ENCODE results near the gene DNAH11.
A peak's percentile ranks its signal among the peaks of the same experiment; 100 is the strongest.

Gene DNAH11

DNA sequence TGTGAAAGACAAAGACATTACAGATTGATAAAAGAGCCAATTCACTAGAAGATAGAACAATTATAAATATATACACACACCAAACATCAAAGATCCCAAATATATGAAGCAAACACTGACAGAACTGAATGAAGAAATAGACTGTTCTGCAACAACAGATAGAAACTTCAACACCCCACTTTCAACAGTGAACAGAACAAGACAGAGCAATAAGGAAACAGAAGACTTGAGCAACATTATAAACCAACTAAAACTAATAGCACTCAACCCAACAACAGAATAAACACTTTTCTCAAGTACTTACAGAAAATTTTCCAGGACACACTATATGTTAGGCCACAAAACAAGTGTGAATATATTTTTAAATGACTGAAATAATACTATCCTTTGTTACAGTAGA lies 392.0 kb downstream of the DNAH11 start:
- no peak for DNase-seq (ENCODE audit: low read depth in 2 of 2)

GRCh38 chr7:21938463-21938862 lies 395.6 kb downstream of the DNAH11 start:
- no peak for DNase-seq (ENCODE audit: low read depth in 2 of 2)

DNA sequence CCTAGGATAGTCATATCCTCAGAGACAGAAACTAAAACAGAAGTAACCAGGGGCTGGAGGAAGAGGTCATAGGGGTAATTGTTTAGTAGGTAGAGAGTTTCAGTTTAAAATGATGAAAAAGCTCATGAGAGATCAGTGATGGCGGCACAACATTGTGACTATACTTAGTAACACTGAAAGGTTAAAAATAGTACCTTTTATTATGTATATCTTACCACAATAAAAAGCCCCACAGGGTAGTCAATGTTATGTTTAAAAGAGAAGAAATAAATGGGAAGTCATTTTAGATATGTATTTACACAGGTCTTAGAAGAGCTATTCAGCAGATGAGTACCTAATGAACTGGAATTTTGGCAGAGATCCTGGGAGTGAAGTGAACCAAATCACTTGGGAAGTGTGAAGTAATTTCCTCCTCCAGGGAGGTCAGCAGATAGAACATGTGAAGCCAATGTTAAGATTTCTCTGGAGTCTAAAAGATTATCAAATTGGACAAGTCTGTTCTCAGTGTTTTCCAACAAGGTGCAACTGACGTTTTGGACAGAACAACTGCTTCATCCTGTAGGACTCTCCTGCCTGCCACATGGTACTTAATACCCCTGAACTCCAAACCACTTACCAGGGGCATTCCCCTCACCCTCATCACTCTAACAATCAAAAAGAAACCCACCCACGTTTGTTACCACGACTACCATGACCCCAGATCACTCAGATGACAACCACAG lies 396.5 kb downstream of the DNAH11 start:
- DNase-seq (ENCODE audit: low read depth in 2 of 2): peak in 1 of 2 donors; percentile 17

GRCh38 chr7:21939858-21940372 lies 397.1 kb downstream of the DNAH11 start:
- DNase-seq (ENCODE audit: low read depth in 2 of 2): no peak

GRCh38 chr7:21941611-21942141 lies 398.8 kb downstream of the DNAH11 start:
- no peak for DNase-seq (ENCODE audit: low read depth in 2 of 2)

DNA sequence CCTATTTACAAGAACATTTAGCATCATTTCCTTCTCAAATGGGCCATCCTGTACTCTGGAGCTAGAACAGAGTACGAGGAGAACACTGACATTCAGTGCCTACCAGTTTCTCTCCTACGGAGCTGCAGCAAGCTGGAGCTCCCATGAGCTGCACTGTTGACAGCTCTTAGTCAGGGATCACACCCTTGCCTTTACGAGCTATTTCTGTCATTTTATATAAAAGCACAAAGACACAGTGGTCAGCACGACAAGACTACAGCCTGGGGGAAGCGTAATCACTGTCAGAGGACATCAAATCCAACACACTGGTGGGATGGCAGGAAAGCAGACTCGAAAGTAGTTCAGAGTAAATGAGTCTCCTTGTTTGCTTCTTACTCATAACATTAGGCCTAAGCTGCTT lies 400.1 kb downstream of the DNAH11 start:
- no peak for DNase-seq (ENCODE audit: low read depth in 2 of 2)

- DNase-seq (ENCODE audit: low read depth in 2 of 2): no peak
These were observed 400.6 kb downstream of the DNAH11 start for GRCh38 chr7:21943436-21943835.

DNA sequence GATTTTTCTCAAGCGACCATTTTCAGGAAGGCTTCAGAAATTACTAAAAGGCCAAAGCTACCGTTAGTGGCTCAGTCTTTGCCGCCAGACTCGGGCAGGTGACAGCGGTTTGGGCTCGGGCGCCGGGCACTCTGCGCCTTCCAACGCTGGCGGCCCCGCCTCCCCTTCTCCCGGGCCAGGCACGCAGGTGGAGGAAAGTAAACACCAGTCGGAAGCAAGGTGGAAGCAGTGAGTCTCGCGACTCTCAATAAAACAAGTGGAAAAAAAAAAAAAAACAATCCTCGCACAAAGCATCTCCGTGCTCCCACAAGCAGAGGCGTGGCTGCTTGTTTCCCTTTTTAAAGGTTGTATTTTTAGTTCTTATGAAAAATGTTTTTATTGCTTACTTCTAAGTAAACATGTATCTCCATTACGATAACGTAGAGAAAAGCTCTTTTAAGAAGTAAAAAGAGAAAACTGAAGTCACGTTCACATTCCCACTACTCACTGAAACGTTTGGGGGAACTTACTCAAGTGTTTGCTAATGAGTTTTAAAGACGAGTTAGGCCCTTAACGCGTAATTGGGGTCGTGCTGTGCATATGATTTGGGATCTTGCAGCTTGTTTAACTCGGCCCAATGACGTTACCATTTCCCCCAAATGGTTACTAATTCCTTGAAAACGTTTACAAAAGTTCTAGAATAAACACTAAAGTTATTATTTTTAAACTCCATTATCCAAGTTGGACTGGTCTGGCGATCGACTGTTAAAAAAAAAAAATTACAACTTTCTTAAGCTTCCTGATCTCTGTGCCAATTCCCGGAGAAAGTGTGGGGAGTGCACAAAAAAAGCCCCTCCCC lies 402.0 kb downstream of the DNAH11 start:
- no peak for DNase-seq (ENCODE audit: low read depth in 2 of 2)

GRCh38 chr7:21945454-21946221 lies 402.8 kb downstream of the DNAH11 start, which contains the start of gene CDCA7L:
Gene CDCA7L, minus strand, starts transcription at chr7:21945899. Its CDS starts 95 bp downstream, at chr7:21945804.
- DNase-seq (ENCODE audit: low read depth in 2 of 2): peak in 1 of 2 donors; percentile 29

DNA sequence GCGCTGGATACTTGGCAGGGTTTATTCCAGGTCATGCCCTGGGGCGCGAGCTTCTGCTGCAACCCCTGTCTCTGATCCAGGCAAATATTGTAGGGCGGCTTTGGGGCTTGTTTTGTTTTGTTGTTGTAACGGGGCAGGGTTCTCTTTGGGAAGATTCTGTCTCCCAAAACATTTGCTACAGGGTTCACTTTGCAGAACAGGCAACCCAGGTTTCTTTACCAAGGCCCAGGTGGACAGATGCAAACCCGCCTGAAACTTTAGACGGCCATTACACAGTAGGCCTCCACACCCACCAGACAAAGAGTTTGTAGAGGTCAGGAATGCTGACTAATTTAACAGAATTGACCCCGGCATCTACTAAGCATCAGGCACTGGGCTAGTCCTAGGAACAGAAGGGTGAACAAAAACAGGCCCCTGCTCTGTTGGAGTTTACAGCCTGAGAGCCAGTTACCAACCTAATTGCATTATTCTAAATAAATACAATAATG lies 403.4 kb downstream of the DNAH11 start:
- DNase-seq (ENCODE audit: low read depth in 2 of 2): no peak

DNA sequence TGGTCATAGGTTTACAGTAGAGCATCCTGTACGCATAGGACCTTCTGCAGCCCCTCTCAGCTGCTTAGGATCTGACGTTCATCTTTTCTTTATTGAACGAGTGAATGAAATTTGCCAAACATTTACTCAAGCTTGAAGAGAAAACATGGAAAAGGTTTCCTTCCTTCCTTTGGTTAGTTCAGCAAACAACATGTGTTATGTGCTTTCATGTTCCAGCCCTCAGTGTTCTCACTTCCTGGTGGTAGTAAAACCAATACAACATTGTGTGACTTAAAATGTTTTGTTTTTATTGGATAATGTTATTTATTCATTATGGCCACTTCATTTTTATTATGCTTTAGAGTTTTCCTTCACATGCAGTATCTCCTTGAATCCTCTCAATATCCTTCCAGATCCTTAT lies 404.2 kb downstream of the DNAH11 start:
- DNase-seq (ENCODE audit: low read depth in 2 of 2): no peak

GRCh38 chr7:21947946-21948345 lies 405.1 kb downstream of the DNAH11 start:
- DNase-seq (ENCODE audit: low read depth in 2 of 2): no peak

GRCh38 chr7:21948364-21948763 lies 405.5 kb downstream of the DNAH11 start:
- DNase-seq (ENCODE audit: low read depth in 2 of 2): no peak

DNA sequence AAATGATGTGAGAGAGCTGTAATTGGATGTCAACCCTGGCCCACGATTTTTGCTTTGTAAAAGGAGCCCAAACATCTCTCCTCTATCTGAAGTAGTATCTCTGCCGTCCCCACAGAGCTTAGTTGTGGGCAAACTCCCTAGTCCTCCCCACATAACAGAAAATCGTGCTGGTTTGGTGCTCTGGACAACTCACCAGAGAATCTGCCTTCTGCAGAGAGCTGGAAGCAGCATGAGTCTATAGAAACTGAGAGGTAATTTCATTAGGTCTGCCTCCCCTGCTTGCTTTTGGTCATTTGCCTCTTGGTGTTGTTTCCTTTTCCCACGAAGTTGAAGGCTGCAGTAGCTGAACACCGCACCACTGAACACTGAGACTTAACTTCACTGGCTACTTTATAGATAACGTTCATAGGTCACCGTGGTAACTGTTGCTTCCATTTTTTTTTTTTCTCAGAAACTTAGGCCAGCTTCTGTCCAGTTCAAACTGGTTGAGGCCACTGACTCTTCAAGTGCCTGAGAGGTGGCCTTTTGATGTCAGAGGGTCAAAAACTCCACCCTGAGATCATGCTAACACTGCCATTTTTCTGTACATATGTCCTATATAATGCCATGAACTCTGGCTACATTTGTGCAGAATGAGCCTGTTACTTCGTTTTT lies 406.2 kb downstream of the DNAH11 start:
- DNase-seq (ENCODE audit: low read depth in 2 of 2): no peak

Measured in stimulated activated CD4-positive, alpha-beta T cell treated with anti-CD3 and anti-CD28 coated beads, Interleukin-1b, Interleukin-23, amount 100 ng/mL, for 1 hour (primary cell).